Measurements from ENCODE around the gene TUNAR. TPM values are rescaled to one million over a fixed set of nuclear protein-coding genes. Genes with fewer than 3 reads are reported as not detected.

Gene TUNAR
- total and polyA plus RNA-seq, 2 of the 4 experiments (the other 2 are of a cell fraction) = not detected

GRCh38 chr14:95892142-95892541, 15.5 kb downstream of the TUNAR start:
- intact Hi-C loops (cut with micrococcal nuclease) (no loop called here), in situ Hi-C loops (cut with MboI; ENCODE audit: low sequenced_read_pairs) (no loop called here), dilution Hi-C loops (cut with HindIII; ENCODE audit: low sequenced_read_pairs, unreplicated experiment) (no loop called here)
- TF ChIP-seq MAFK (IDR thresholded peaks at IDR 0.05; ENCODE audit: low read depth, low read length) (no peak), BHLHE40 (IDR thresholded peaks at IDR 0.05; ENCODE audit: low read depth, low read length) (no peak), ELK1 (IDR thresholded peaks at IDR 0.05; ENCODE audit: borderline replicate concordance, low read depth, low read length) (no peak), POLR2A (IDR thresholded peaks at IDR 0.05; ENCODE audit: low read depth, low read length) (no peak), RFX5 (IDR thresholded peaks at IDR 0.05; ENCODE audit: low read depth, low read length) (no peak), RCOR1 (IDR thresholded peaks at IDR 0.05; ENCODE audit: insufficient replicate concordance, low read length) (no peak), MXI1 (IDR thresholded peaks at IDR 0.05; ENCODE audit: borderline replicate concordance, low read depth, low read length) (no peak), RAD21 (IDR thresholded peaks at IDR 0.05; ENCODE audit: low read length) (no peak), SMC3 (IDR thresholded peaks at IDR 0.05; ENCODE audit: low read depth, low read length) (no peak), NFE2L2 (IDR thresholded peaks at IDR 0.05; ENCODE audit: low read depth, low read length) (no peak), FOS (IDR thresholded peaks at IDR 0.05; ENCODE audit: low read depth, low read length) (no peak), USF2 (IDR thresholded peaks at IDR 0.05; ENCODE audit: low read depth, low read length) (no peak), CTCF (conservative IDR thresholded peaks at IDR 0.05; ENCODE audit: low read depth, low read length) (no peak), CHD1 (IDR thresholded peaks at IDR 0.05; ENCODE audit: low read depth, low read length) (no peak), CEBPB (IDR thresholded peaks at IDR 0.05; ENCODE audit: low read depth, low read length) (no peak), MAZ (IDR thresholded peaks at IDR 0.05; ENCODE audit: borderline replicate concordance, low read depth, low read length) (no peak)
- 0 out of 2 replicates have a peak overlapping the region, but pooled peaks have one; percentile 48 for H3K23ac ChIP-seq (ENCODE audit: low read depth, low read length)
- CTCF ChIA-PET = no interaction called here
- no peak overlapping the region for H3K18ac ChIP-seq (ENCODE audit: low read depth, low read length)
- H3K56ac ChIP-seq (ENCODE audit: extremely low read depth, insufficient read depth, low read length) = no peak overlapping the region
- no peak overlapping the region for H4K5ac ChIP-seq (ENCODE audit: low read depth, low read length)
- no peak overlapping the region for H3K4me2 ChIP-seq (ENCODE audit: low read depth, low read length)
- H2AFZ ChIP-seq (replicated peaks; ENCODE audit: low read length, poor library complexity) = peak overlapping the region; percentile 71
- H3K9ac ChIP-seq (ENCODE audit: low read depth, low read length) = no peak overlapping the region
- WGBS, 2 experiments (ENCODE audit: extremely low coverage in 2 of 2, insufficient read length in 1 of 2) = 62% methylated on average over 10 of the region's 11 CpGs; no CpG with 5 or more reads in 1 of the 2 experiments
- no peaks in the 10 kb centered on the region for H3K4me1 ChIP-seq (ENCODE audit: control insufficient read depth, insufficient read depth, low read length)
- peak overlapping the region; percentile 71 for H2AK9ac ChIP-seq (replicated peaks; ENCODE audit: low read depth, low read length, poor library complexity)
- no peak overlapping the region for H2BK15ac ChIP-seq (ENCODE audit: low read depth, low read length)
- no peaks in the 10 kb centered on the region for H3K79me1 ChIP-seq (ENCODE audit: low read depth in 1 of 2, low read length in 2 of 2)
- H2BK120ac ChIP-seq (ENCODE audit: low read depth, low read length) = peak overlapping the region; percentile 87
- peak overlapping the region; percentile 73 for H3K4ac ChIP-seq (ENCODE audit: low read depth, low read length)
- H3K14ac ChIP-seq (replicated peaks; ENCODE audit: low read depth, low read length) = no peak overlapping the region
- POLR2A ChIA-PET (ENCODE audit: unreplicated experiment) = no interaction called here
- H3K27ac ChIP-seq (ENCODE audit: insufficient read depth, low read length) = no peak overlapping the region
- no peak overlapping the region for H3K4me3 ChIP-seq (ENCODE audit: insufficient read depth, low read depth, low read length)
- no peak for ATAC-seq (ENCODE audit: low read depth)
- H2BK5ac ChIP-seq (ENCODE audit: low read depth, low read length, poor library complexity, severe bottlenecking) = peak overlapping the region; percentile 48
- H2AK5ac ChIP-seq (ENCODE audit: low read depth, low read length) = no peak overlapping the region
- H3K27me3 ChIP-seq (ENCODE audit: control insufficient read depth, insufficient read depth, low read length) = peaks cover 7% of the 10 kb centered on the region
- H4K8ac ChIP-seq (ENCODE audit: low read depth in 2 of 2, low read length in 2 of 2) = no peak overlapping the region; a peak in 1 of 4 replicates
- H4K91ac ChIP-seq (ENCODE audit: insufficient read depth, low read depth, low read length) = peak overlapping the region; percentile 60
- H3K9me3 ChIP-seq (ENCODE audit: control insufficient read depth, insufficient read depth, low read length) = no peaks in the 10 kb centered on the region
- no peaks in the 10 kb centered on the region for H3K9me1 ChIP-seq (ENCODE audit: insufficient read depth, low read length)
- no peak for DNase-seq
- no peaks in the 10 kb centered on the region for H3K36me3 ChIP-seq (ENCODE audit: control insufficient read depth, insufficient read depth, low read length)
- peak overlapping the region; percentile 69 for H2BK20ac ChIP-seq (ENCODE audit: low read depth, low read length)
- BruUV-seq (replicated peaks) = no TSS peak
- no peaks in the 10 kb centered on the region for H4K20me1 ChIP-seq (ENCODE audit: insufficient read depth, low read length)
